Measurements from ENCODE around the gene TOB1. TPM values are rescaled to one million over a fixed set of nuclear protein-coding genes. Genes with fewer than 3 reads are reported as not detected.

Gene TOB1
- total RNA-seq, 2 donors from 2014 or later = 116 to 169 TPM

DNA sequence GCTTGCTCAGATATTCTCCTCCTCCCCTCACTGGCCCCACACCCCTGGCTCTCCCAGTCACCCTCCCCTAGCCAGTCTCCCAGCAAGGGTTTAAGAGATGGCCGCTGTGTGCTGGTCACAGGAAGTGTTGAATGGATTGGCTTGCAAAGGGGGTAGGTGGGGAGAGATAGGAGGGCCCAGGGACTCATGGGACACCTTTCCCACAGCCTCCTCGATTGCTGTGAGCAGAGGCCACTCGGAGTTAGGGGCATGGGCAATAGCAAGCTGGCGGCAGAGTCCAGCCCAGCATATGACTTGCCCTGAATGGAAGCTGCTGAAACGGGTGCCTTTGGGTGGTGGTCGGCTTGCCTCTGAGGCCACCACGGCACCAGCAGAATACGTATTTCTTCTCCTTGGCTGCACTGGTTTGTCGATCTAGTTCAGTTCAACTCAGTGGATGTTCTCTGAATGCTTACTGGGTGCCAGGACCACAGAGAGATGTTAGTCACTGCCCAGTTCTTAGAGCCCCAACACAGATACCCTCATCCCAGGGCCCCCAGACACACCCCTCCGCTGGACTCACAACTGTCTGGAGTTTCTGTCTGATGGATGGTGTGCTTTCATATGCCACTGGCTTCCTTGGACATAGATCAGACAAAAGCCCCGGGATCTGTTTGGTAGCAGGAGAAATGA lies 24.7 kb downstream of the TOB1 start:
- Histone ChIP-seq H3K4me1 (no peaks in the 10 kb centered on the region), H3K9ac (ENCODE audit: low read depth in 2 of 2, low read length in 2 of 2) (no peak overlapping the region), H3K27ac (no peak overlapping the region), H3K4me3 (no peak overlapping the region), H3K36me3 (no peaks in the 10 kb centered on the region), H3K9me3 (no peaks in the 10 kb centered on the region), H3K27me3 (no peaks in the 10 kb centered on the region)
- intact Hi-C loops (cut with DNase I) = loop anchor here (5.0 kb wide), 1 partner anchor 294 kb away; the partner anchor contains the start of gene SPATA20
- TF ChIP-seq, protein P1, sequence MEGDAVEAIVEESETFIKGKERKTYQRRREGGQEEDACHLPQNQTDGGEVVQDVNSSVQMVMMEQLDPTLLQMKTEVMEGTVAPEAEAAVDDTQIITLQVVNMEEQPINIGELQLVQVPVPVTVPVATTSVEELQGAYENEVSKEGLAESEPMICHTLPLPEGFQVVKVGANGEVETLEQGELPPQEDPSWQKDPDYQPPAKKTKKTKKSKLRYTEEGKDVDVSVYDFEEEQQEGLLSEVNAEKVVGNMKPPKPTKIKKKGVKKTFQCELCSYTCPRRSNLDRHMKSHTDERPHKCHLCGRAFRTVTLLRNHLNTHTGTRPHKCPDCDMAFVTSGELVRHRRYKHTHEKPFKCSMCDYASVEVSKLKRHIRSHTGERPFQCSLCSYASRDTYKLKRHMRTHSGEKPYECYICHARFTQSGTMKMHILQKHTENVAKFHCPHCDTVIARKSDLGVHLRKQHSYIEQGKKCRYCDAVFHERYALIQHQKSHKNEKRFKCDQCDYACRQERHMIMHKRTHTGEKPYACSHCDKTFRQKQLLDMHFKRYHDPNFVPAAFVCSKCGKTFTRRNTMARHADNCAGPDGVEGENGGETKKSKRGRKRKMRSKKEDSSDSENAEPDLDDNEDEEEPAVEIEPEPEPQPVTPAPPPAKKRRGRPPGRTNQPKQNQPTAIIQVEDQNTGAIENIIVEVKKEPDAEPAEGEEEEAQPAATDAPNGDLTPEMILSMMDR (IDR thresholded peaks at IDR 0.05) = no peak
- no peak for DNase-seq

DNA sequence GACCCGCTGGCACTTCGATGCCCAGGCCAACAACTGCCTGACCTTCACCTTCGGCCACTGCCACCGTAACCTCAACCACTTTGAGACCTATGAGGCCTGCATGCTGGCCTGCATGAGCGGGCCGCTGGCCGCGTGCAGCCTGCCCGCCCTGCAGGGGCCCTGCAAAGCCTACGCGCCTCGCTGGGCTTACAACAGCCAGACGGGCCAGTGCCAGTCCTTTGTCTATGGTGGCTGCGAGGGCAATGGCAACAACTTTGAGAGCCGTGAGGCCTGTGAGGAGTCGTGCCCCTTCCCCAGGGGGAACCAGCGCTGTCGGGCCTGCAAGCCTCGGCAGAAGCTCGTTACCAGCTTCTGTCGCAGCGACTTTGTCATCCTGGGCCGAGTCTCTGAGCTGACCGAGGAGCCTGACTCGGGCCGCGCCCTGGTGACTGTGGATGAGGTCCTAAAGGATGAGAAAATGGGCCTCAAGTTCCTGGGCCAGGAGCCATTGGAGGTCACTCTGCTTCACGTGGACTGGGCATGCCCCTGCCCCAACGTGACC lies 25.8 kb downstream of the TOB1 start:
- Histone ChIP-seq H3K27ac (no peak overlapping the region), H3K9ac (ENCODE audit: low read depth in 2 of 2, low read length in 2 of 2) (no peak overlapping the region), H3K4me3 (no peak overlapping the region), H3K27me3 (no peaks in the 10 kb centered on the region), H3K9me3 (no peaks in the 10 kb centered on the region), H3K4me1 (no peaks in the 10 kb centered on the region), H3K36me3 (no peaks in the 10 kb centered on the region)
- intact Hi-C loops (cut with DNase I) = loop anchor here (5.0 kb wide), 1 partner anchor 293 kb away; the partner anchor contains the start of gene SPATA20
- DNase-seq = no peak
- TF ChIP-seq, protein P1 (IDR thresholded peaks at IDR 0.05) = no peak

DNA sequence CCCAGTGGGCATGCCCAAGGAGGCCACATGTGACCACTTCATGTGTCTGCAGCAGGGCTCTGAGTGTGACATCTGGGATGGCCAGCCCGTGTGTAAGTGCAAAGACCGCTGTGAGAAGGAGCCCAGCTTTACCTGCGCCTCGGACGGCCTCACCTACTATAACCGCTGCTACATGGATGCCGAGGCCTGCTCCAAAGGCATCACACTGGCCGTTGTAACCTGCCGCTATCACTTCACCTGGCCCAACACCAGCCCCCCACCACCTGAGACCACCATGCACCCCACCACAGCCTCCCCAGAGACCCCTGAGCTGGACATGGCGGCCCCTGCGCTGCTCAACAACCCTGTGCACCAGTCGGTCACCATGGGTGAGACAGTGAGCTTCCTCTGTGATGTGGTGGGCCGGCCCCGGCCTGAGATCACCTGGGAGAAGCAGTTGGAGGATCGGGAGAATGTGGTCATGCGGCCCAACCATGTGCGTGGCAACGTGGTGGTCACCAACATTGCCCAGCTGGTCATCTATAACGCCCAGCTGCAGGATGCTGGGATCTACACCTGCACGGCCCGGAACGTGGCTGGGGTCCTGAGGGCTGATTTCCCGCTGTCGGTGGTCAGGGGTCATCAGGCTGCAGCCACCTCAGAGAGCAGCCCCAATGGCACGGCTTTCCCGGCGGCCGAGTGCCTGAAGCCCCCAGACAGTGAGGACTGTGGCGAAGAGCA lies 26.4 kb downstream of the TOB1 start:
- H3K27ac ChIP-seq = no peak overlapping the region
- H3K4me1 ChIP-seq = no peaks in the 10 kb centered on the region
- no peak for DNase-seq
- H3K27me3 ChIP-seq = no peaks in the 10 kb centered on the region
- TF ChIP-seq, protein P1 (IDR thresholded peaks at IDR 0.05) = no peak
- no peak overlapping the region for H3K9ac ChIP-seq (ENCODE audit: low read depth in 2 of 2, low read length in 2 of 2)
- intact Hi-C loops (cut with DNase I) = loop anchor here (5.0 kb wide), 1 partner anchor 292 kb away; the partner anchor contains the start of gene SPATA20
- no peaks in the 10 kb centered on the region for H3K36me3 ChIP-seq
- no peak overlapping the region for H3K4me3 ChIP-seq
- H3K9me3 ChIP-seq = no peaks in the 10 kb centered on the region

DNA sequence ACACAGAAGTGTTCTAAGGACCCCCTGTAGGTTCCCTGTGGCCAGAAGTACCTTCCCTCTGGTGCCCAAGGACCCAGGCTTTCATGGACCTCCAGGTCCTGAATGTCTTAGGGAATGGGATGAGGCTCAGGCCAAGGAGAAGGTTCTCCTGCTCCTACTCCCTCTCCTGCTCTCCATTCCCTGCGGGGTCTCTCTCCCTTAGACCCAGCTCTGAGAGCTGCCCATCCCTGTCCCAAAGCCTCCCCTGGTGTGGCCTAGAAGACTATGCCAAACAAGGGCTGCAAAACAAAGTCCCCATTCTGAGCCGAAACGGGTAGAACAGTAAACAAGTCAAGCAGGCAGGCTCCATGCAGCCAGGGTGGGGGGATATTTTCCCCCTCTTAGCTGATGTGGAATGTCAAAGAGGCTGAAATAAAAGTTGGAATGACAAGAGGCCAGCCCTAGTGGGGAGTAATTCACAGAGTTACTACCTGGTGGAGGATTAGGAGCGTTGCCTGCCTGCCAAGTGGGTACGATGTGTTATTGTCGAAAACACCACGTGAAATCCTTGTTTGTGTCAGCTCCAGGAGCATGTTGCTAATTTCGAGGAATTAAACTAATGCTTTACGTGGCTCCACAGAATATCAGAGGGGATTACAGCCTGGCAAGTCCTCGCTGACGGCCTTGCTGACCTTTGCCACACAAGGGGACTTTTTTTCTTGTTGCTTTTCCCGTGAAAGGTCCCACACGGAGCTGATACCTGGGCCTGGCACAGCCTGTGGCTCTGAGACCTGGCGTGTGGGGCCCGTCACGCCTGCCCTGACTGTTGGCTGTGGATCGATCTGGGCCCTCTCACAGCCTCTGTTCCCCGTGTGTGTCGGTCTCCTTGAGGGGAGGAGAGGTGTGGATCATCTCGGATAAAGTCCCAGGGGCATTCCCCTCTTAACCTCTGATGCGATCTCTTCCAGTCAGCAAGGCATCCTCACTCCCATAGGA lies 27.9 kb downstream of the TOB1 start:
- DNase-seq = no peak
- intact Hi-C loops (cut with DNase I) = no loop called here
- no peaks in the 10 kb centered on the region for H3K4me1 ChIP-seq
- no peak overlapping the region for H3K27ac ChIP-seq
- no peaks in the 10 kb centered on the region for H3K36me3 ChIP-seq
- TF ChIP-seq, protein P1 (IDR thresholded peaks at IDR 0.05) = no peak
- no peaks in the 10 kb centered on the region for H3K9me3 ChIP-seq
- no peak overlapping the region for H3K9ac ChIP-seq (ENCODE audit: low read depth in 2 of 2, low read length in 2 of 2)
- no peak overlapping the region for H3K4me3 ChIP-seq
- H3K27me3 ChIP-seq = no peaks in the 10 kb centered on the region
